ENCODE data around the gene ZIC4.

The ZIC4 gene

GRCh38 chr3:147359177-147360050 lies 46.9 kb downstream of the ZIC4 start:
- no peak for DNase-seq (ENCODE audit: low read depth)
- TF ChIP-seq, protein P1, sequence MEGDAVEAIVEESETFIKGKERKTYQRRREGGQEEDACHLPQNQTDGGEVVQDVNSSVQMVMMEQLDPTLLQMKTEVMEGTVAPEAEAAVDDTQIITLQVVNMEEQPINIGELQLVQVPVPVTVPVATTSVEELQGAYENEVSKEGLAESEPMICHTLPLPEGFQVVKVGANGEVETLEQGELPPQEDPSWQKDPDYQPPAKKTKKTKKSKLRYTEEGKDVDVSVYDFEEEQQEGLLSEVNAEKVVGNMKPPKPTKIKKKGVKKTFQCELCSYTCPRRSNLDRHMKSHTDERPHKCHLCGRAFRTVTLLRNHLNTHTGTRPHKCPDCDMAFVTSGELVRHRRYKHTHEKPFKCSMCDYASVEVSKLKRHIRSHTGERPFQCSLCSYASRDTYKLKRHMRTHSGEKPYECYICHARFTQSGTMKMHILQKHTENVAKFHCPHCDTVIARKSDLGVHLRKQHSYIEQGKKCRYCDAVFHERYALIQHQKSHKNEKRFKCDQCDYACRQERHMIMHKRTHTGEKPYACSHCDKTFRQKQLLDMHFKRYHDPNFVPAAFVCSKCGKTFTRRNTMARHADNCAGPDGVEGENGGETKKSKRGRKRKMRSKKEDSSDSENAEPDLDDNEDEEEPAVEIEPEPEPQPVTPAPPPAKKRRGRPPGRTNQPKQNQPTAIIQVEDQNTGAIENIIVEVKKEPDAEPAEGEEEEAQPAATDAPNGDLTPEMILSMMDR (IDR thresholded peaks at IDR 0.05; ENCODE audit: insufficient read depth, low read depth, low read length, missing control alignments), result no peak
- no peak overlapping the region for H3K4me3 ChIP-seq (ENCODE audit: low read depth, low read length)

DNA sequence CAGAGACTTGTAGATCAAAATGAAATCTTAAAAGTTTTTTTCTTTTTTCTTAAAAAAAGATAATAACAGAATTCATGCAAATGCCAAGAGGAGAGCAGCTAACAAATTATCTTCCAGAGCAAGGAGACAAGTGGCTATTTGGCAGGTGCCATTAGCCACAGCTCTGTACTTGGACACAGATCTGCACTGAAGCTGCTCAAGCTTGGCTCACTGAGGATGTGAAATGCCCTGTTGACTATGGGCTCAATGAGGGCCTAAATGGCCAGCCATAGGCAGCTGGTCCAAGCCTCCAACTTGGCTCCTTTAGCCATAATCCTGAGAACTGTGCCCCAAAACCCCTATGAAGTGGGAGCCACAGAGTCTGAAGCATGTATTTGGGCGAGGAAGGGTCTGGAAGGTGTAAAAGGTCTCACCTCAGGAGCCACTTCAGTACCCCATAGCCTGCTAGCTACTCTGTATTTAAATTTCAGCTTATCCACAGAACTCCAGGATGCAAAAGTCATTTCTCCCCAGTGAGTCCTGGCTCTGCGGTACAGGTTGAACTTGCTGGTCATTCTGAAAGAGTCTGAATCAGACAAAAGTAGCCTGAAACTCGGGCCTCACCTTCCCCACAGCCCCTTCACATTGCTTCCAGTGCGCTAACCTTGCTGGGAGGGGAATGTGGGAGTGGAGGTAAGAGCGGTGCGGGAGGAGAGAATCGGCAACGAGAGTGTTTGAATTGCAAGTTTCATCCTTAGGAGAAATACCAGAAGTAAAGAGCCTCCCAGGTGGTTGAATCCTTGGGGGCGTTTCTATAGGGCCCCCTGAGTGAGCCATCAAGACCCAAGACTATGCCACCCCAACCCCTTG lies 48.0 kb downstream of the ZIC4 start:
- no peak for DNase-seq (ENCODE audit: low read depth)
- TF ChIP-seq, protein P1 (IDR thresholded peaks at IDR 0.05; ENCODE audit: insufficient read depth, low read depth, low read length, missing control alignments), result no peak
- no peak overlapping the region for H3K4me3 ChIP-seq (ENCODE audit: low read depth, low read length)

DNA sequence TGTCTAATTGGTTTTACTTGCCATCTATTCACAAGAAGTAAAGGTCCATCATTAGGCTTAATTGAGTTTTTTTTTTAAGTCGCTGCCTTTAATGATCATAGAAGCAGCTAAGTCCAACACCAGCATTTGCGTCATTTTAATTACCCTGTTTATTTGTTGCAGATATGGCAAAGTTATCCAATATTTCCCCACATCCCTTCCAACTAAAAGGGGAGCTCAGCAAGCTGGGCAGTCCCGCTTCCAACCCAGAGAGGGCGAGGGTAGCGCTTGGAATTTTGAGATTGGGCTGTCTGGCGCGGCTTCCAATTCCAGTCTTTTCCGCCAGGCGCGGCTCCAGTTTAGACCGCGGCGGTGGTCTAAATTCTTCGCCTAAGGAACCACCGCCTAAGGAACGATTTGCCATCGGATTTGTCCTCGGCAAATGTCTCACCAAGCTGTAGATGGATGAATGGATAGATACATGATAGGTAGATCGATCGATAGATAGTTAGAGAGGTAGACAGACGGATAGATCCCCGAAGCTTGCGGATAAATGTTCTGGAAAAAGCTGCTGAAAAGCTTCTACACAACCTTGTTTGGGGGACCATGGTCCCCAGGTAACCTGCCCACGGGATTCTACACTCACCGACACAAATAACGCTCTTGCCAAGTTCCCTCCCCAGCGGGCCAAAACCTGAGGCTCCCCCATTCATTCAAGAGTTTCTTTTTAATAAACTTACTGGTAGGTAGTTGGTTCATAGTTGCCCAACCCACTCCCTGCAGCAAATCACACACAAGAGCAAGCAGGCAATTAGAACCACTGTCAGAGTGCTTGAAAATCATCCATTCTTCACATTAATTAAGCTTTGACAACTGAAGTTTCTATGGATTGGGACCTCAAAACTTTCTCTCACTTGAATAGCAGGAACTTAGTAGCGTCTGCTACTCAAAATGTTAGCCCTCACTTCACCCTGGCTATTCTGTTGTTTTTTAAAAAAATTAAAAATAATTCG lies 49.1 kb downstream of the ZIC4 start:
- H3K4me3 ChIP-seq (ENCODE audit: low read depth, low read length), result no peak overlapping the region

DNA sequence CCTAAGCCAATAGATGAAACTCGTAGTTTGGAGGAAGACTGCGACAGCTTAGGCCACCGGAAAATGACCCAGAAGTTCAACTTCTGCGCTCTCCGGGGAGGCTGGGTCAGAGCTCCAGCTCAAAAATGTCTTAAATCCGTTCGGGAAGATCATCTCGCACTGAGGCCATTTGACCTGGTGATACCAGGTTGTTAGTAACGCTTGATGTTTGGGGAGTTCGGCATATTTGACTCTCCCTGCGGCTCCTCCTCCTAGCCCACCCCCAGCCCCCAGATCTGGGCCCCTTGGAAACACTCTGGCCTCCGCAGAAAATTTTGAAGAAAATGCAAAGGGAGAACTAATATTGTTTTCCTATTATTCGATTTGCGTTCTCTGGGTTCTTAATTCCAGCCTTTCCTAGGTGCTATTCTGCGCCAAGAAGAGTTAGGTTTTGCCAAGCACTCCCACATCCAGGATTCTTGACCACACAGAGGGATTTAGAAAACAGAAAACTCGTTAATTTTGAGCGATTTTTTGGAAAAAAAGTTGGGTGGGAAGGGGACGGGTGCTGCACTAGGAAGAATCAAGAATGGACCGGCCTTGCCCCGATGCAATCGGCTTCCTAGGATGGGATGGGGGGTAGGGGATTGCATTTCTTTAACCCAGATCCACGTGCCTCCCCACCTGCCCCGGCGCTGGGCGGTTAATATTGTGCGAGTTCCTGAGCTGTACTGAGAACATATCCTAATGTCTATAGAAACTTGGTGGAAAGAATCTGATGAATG lies 50.0 kb downstream of the ZIC4 start:
- DNase-seq (ENCODE audit: low read depth), result no peak
- TF ChIP-seq, protein P1 (IDR thresholded peaks at IDR 0.05; ENCODE audit: insufficient read depth, low read depth, low read length, missing control alignments), result no peak
- H3K4me3 ChIP-seq (ENCODE audit: low read depth, low read length), result no peak overlapping the region

More for the DNA sequence above, 49.1 kb downstream of the ZIC4 start:
- TF ChIP-seq, protein P1 (IDR thresholded peaks at IDR 0.05; ENCODE audit: insufficient read depth, low read depth, low read length, missing control alignments), result no peak
- DNase-seq (ENCODE audit: low read depth), result no peak

DNA sequence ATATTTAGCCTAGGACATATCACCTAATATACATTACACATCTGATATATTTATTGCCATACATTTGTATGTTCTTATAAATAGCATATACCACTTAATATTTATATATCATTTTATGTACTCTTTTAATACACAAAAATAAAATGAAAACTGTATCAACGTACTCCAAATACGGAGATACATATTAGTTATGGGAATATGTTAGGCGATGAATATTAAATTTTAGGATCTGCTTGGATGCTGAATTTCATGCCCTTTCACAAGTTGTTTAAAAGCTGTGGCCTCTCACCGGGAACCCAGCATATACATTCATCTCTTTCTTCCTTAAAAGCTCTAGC lies 50.6 kb downstream of the ZIC4 start:
- TF ChIP-seq, protein P1 (IDR thresholded peaks at IDR 0.05; ENCODE audit: insufficient read depth, low read depth, low read length, missing control alignments), result no peak
- DNase-seq (ENCODE audit: low read depth), result no peak
- H3K4me3 ChIP-seq (ENCODE audit: low read depth, low read length), result no peak overlapping the region

Measured in GM12865 (cell line).